Central memory CD8-positive, alpha-beta T cell (primary cell): ENCODE data around the gene PAPPA.

ENCODE experiments used
- ATAC-seq: fragments of 150-1000 bp; cut with Tn5 transposase; replicated peaks from 2 replicates; pipeline ENCODE4 v1.10.0; 2022; ENCODE audit warnings: mild to moderate bottlenecking, moderate FRiP score, moderate number of reproducible peaks; ENCODE audit not compliant: poor library complexity, severe bottlenecking; ENCODE audit errors: extremely low read depth
- DNase-seq, 2 donors: peaks; one replicate each; pipeline ENCODE4 v3.0.0; 2021; ENCODE audit warnings: low spot score in 2 of 2
- H3K27ac Mint-ChIP-seq: one replicate; pipeline ENCODE4 v1.8.0; 2022; ENCODE audit warnings: low read depth, mild to moderate bottlenecking, moderate library complexity, mixed read lengths
- H3K27me3 Mint-ChIP-seq: one replicate; pipeline ENCODE4 v1.8.0; 2022; ENCODE audit warnings: mixed read lengths
- H3K36me3 Mint-ChIP-seq: one replicate; pipeline ENCODE4 v1.8.0; 2022; ENCODE audit warnings: mild to moderate bottlenecking, moderate library complexity, mixed read lengths; ENCODE audit not compliant: insufficient read depth
- H3K4me1 Mint-ChIP-seq: one replicate; pipeline ENCODE4 v1.8.0; 2022; ENCODE audit warnings: mixed read lengths
- H3K4me3 Mint-ChIP-seq: one replicate; pipeline ENCODE4 v1.8.0; 2022; ENCODE audit warnings: mild to moderate bottlenecking, moderate library complexity, mixed read lengths
- H3K9me3 Mint-ChIP-seq: one replicate; pipeline ENCODE4 v1.8.0; 2022; ENCODE audit warnings: mixed read lengths

The PAPPA gene

DNA sequence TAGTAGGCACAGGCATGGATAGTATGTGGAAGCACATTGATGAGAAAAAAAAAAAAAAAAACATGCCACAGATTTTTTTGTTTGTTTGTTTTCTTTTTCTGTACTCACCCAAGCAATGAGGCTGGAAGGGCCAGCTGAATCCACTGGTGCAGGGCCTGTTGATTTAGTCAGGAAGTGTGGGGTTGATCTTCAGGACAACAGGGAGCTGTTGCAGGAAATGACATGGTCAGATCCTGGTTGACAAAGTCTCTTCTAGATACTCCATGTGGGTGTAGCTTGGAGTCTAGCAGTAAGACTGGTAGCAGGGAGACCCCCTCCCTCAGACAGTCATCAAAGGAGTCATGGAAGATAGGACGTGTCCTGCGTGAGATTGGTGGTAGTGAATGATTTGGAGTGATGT, 191.8 kb downstream of the PAPPA start:
- no peaks in the 10 kb centered on the region for H3K4me1 Mint-ChIP-seq
- no peaks in the 10 kb centered on the region for H3K36me3 Mint-ChIP-seq
- peaks cover under 1% of the 10 kb centered on the region for H3K27me3 Mint-ChIP-seq
- H3K9me3 Mint-ChIP-seq: peaks cover 4% of the 10 kb centered on the region
- H3K27ac Mint-ChIP-seq: no peak overlapping the region
- no peak overlapping the region for H3K4me3 Mint-ChIP-seq
- DNase-seq (no peak), ATAC-seq (no peak)

DNA sequence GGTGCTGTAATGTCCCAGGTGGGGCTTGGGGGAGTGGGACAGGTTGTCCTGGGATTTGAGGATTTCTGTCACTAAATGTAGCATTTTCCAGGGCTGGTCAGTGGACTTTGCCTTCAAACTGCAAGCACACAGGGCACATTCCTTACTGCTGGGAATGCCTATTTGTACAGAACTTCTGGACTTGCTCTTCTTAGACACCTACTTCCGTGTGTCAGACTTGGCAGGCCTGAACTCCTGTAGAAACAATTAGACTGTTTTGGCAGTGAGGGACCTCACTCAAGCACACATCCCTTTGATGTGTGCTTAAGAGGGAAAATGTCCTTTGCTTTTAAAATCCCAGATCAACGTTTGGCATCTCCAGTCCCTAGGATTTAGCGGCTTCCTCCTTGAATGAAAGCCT, 192.2 kb downstream of the PAPPA start:
- ATAC-seq: no peak
- Mint-ChIP-seq H3K4me1 (no peaks in the 10 kb centered on the region), H3K4me3 (no peak overlapping the region), H3K9me3 (peaks cover 4% of the 10 kb centered on the region), H3K27ac (no peak overlapping the region), H3K36me3 (no peaks in the 10 kb centered on the region), H3K27me3 (no peaks in the 10 kb centered on the region)
- DNase-seq: no peak

DNA sequence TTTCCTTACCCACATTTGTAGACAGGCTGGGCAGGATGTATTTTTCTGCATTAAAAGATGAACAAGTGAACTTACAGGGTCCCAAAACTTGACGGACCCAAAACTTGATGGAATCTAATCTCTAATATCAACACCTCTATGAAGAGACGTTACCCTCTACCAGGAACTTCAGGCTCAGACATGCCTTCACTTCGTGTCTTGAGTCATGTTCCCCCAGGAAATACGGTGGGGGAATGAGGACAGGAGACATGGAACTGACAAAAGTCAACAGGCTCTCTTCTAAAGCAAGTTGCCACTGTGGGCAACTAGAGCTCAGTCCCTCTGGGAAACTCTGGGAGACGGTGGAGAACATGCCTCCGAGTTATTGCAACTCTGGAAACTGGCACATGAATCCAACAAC, 196.1 kb downstream of the PAPPA start:
- DNase-seq: no peak
- H3K9me3 Mint-ChIP-seq: peaks cover 5% of the 10 kb centered on the region
- ATAC-seq: no peak
- H3K4me3 Mint-ChIP-seq: no peak overlapping the region
- no peak overlapping the region for H3K27ac Mint-ChIP-seq
- peaks cover 3% of the 10 kb centered on the region for H3K27me3 Mint-ChIP-seq
- H3K36me3 Mint-ChIP-seq: no peaks in the 10 kb centered on the region
- H3K4me1 Mint-ChIP-seq: no peaks in the 10 kb centered on the region

DNA sequence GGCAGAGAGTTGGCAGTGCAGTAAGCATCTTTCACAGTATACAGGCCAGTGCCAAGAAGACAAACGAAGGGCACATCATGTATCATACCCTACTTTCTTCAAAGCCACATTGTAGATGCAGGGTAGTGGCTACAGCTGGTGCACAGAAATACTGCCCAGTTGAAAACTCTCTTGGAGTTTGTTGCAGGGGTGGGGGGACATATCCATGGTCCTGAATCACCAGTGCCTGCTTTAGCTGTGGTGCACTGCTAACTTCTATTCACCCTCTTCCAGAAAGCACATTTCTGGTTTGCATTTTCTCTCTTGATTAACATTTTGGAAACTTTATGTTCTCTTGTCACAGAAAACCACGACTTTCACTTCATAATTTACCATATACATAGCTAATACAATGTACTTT, 196.6 kb downstream of the PAPPA start:
- no peak for DNase-seq
- no peak for ATAC-seq
- H3K9me3 Mint-ChIP-seq: peaks cover 6% of the 10 kb centered on the region
- no peak overlapping the region for H3K27ac Mint-ChIP-seq
- no peaks in the 10 kb centered on the region for H3K4me1 Mint-ChIP-seq
- no peak overlapping the region for H3K4me3 Mint-ChIP-seq
- no peaks in the 10 kb centered on the region for H3K36me3 Mint-ChIP-seq
- H3K27me3 Mint-ChIP-seq: peaks cover 8% of the 10 kb centered on the region

DNA sequence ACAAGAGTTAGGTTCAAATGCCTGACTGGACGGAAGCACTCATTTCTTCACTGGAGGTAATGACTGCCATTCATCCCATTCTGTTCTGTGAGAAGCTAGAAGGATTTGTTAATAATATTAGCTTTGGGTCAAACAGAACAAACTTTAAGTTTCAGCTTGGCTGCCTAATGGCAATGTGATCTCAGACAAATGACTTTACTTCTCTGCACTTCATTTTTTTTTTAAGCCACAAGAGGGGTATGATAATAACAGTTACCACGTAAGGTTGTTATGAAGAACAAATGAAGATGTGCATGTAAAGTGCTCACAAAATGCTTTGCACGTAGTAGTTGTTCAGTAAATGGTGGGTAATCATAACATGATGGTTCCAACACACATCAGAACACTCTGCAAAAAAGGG, 199.4 kb downstream of the PAPPA start:
- DNase-seq (no peak), ATAC-seq (no peak)
- H3K9me3 Mint-ChIP-seq: peaks cover 5% of the 10 kb centered on the region
- peaks cover 10% of the 10 kb centered on the region for H3K27me3 Mint-ChIP-seq
- H3K4me3 Mint-ChIP-seq: no peak overlapping the region
- no peak overlapping the region for H3K27ac Mint-ChIP-seq
- H3K36me3 Mint-ChIP-seq: no peaks in the 10 kb centered on the region
- no peaks in the 10 kb centered on the region for H3K4me1 Mint-ChIP-seq

DNA sequence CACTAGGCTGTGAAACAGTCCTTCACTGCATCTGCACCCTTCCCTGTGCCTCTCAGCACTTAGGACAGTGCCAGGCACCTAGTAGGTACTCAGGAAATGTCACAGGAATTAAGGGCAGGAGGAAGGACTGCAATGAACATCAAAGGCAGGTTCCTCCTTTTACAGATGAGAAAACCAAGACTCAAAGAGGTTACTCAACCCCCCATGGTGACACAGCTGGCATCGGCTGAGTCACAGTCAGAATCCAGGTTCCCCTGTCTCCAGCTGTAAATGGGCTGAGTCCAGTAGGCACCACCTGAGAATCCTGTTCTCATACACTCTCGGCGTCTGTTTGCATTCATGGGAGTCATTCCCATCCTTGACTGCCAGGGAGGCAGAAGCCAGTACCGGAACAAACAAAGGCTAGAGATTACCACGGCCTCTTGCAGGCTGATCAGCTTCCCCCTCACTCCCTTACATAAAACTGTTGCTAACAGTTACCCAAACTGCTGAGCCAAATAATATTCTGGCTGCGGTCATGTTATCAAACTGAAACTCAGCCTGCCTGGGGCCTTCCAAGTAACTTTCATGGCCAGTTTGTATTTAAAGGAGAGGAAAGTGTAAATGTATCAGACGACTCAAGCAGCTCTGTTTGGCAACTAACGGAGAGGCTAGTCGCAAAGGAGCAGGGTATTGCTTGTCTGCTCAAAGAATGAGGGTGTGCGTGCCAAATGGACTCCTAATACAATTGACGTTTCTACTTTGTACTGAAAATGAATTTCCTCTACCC, 201.7 kb downstream of the PAPPA start:
- Mint-ChIP-seq H3K27ac (no peak overlapping the region), H3K36me3 (no peaks in the 10 kb centered on the region), H3K27me3 (peaks cover 10% of the 10 kb centered on the region), H3K9me3 (peaks cover 5% of the 10 kb centered on the region), H3K4me1 (no peaks in the 10 kb centered on the region), H3K4me3 (no peak overlapping the region)
- no peak for DNase-seq
- no peak for ATAC-seq

DNA sequence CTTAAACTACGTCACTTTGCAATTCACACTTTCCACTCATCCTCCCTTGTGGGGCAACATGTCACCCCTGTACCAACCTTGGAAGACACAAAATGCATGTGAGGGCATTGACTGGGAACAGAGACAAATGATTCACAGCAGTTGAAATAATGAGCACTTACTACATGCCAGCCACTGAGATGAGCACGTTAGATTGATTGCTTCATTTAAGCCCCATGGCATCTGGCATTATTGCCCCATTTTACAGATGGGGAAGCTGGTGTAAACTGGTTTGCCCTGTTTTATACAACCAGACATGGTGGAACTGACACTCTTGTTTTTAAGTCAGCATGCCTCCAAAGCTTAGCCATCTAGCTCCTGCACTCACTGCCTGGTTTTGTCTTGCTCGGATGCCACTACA, 204.7 kb downstream of the PAPPA start:
- H3K4me1 Mint-ChIP-seq: no peaks in the 10 kb centered on the region
- ATAC-seq: no peak

DNA sequence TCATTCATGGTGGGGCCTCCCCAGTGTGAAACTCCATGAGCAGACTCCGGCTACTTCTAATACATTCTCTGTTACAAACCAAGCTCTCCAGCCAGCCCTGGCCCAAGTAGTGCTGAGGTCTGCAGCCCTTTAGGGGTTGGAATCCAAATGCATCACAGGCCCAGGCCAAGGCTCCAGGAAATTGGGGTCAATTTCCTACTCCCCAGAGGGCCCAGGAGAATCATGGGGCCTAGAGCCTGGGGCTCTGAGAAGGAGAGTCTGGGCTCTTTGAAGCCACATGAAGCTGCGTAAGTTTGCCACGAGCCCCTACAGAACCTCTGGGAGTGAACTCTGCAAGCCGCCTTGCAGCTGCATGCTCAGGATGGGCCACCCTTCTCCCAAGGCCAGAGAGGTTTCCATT, 206.4 kb downstream of the PAPPA start:
- Mint-ChIP-seq H3K27me3 (peaks cover 4% of the 10 kb centered on the region), H3K4me3 (no peak overlapping the region), H3K4me1 (no peaks in the 10 kb centered on the region), H3K36me3 (no peaks in the 10 kb centered on the region), H3K9me3 (peaks cover 1% of the 10 kb centered on the region), H3K27ac (no peak overlapping the region)
- no peak for ATAC-seq
- DNase-seq: no peak

More for the DNA sequence above, 204.7 kb downstream of the PAPPA start:
- no peaks in the 10 kb centered on the region for H3K36me3 Mint-ChIP-seq
- no peak overlapping the region for H3K4me3 Mint-ChIP-seq
- H3K9me3 Mint-ChIP-seq: peaks cover 5% of the 10 kb centered on the region
- peaks cover 10% of the 10 kb centered on the region for H3K27me3 Mint-ChIP-seq
- H3K27ac Mint-ChIP-seq: no peak overlapping the region
- no peak for DNase-seq

DNA sequence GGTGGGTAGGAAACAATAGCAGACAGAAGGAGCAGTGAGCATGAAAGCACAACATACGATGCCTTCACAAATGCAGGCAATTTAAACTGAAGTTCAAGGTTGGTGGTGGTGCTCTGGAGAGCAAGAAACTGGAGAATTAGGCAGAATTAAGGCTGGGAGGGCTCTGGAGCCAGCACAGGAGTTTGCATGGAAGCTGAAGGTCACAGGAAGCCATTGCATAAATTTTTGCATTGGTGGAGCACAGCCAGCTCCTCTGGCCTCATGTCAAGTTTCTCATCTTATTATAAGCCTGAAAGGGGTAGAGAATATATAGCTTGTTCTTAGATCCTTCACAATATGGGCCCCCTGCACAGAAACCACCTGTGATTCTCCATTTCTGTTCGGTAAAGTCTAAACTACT, 207.4 kb downstream of the PAPPA start:
- DNase-seq (no peak), ATAC-seq (no peak)
- Mint-ChIP-seq H3K27ac (no peak overlapping the region), H3K4me1 (no peaks in the 10 kb centered on the region), H3K36me3 (no peaks in the 10 kb centered on the region), H3K27me3 (no peaks in the 10 kb centered on the region), H3K4me3 (no peak overlapping the region), H3K9me3 (no peaks in the 10 kb centered on the region)

DNA sequence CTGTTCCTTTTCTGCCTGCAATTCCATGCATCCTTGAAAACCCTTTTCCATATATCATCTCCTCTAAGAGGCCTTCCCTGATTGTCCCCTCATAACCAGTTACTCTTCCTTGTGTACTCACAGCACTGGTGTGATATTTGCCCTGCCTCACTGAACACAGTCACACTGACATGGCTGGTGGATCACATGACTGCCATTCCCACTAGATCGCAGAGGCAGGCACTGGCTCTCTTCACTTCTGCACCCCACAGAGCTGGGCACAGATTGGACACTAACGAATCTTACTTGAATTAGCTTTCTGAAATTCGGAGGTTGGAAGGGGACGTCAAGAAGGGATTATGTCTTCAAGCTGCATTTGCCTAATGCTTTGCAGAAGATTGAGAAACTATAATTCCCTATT, 208.0 kb downstream of the PAPPA start:
- ATAC-seq (no peak), DNase-seq (no peak)
- no peaks in the 10 kb centered on the region for H3K4me1 Mint-ChIP-seq
- no peaks in the 10 kb centered on the region for H3K9me3 Mint-ChIP-seq
- no peak overlapping the region for H3K4me3 Mint-ChIP-seq
- H3K27me3 Mint-ChIP-seq: no peaks in the 10 kb centered on the region
- H3K36me3 Mint-ChIP-seq: no peaks in the 10 kb centered on the region
- no peak overlapping the region for H3K27ac Mint-ChIP-seq

DNA sequence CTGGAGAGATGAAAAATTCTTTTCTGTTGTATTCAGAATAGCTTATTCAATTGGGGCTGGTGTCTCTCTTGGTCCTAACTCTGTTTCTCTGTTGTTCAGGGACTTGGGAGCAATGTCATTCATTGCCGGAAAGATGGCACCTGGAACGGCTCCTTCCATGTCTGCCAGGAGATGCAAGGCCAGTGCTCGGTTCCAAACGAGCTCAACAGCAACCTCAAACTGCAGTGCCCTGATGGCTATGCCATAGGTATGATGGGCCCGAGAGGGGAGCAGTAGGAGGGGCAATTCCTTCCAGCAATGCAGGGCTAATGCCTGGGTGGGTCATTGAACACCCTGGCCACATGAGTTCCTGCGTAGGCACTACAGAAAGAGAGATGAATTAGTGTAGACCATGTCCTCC, 208.9 kb downstream of the PAPPA start:
- no peak for ATAC-seq
- Mint-ChIP-seq H3K4me3 (no peak overlapping the region), H3K4me1 (no peaks in the 10 kb centered on the region), H3K27me3 (no peaks in the 10 kb centered on the region), H3K9me3 (no peaks in the 10 kb centered on the region), H3K27ac (no peak overlapping the region), H3K36me3 (no peaks in the 10 kb centered on the region)
- DNase-seq: no peak

DNA sequence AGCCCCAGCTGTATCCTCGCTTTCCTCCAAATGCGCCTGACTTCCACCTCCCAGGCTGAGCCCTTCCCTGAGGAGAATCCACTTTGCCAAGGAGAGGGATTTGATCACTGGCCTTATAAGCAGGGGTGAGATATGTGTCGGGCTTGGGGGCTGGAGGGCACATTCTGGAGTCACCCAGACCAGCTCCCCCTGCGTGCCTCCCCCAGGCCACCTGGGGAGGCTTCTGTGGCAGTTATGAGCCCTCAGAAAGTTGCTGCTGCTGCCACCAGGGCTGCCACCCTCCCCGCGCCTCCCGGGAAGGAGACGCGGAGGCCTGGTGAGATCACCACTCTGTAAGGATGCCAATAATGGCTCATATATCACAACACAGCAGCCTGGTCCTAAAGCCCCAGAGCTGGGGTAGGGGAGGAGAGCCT, 211.5 kb downstream of the PAPPA start:
- no peaks in the 10 kb centered on the region for H3K27me3 Mint-ChIP-seq
- no peaks in the 10 kb centered on the region for H3K9me3 Mint-ChIP-seq
- no peak overlapping the region for H3K4me3 Mint-ChIP-seq
- H3K36me3 Mint-ChIP-seq: no peaks in the 10 kb centered on the region
- H3K27ac Mint-ChIP-seq: no peak overlapping the region
- H3K4me1 Mint-ChIP-seq: no peaks in the 10 kb centered on the region
- ATAC-seq: no peak
- no peak for DNase-seq

DNA sequence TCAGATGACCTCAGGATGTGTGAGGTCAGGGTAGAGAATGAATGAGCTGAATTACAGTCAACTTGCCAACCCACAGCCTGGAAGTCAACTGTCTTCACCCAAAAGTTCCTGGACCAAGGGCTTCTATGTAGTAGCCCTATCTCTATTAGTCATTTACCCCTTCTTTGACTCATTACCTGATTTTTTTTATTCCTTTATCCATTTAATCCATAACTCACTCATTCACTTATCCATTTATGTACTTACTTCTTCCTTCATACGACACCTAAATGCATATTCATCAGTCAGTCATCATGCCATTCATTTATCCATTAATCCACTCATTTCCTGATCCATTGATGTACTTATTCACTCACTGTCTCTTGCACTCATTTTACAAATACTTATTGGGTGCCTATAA, 212.7 kb downstream of the PAPPA start:
- no peaks in the 10 kb centered on the region for H3K36me3 Mint-ChIP-seq
- no peaks in the 10 kb centered on the region for H3K27me3 Mint-ChIP-seq
- H3K4me3 Mint-ChIP-seq: no peak overlapping the region
- no peak overlapping the region for H3K27ac Mint-ChIP-seq
- H3K9me3 Mint-ChIP-seq: no peaks in the 10 kb centered on the region
- H3K4me1 Mint-ChIP-seq: no peaks in the 10 kb centered on the region
- DNase-seq: no peak
- ATAC-seq: no peak
